Neural progenitor cell (in vitro differentiated cells): ENCODE measurements around the gene GOLGA3. TPM values are rescaled to one million over a fixed set of nuclear protein-coding genes. Genes with fewer than 3 reads are reported as not detected.

Experiments used
- DNase-seq: peaks from one replicate; pipeline ENCODE4 v3.0.0-alpha.2; 2016; ENCODE audit warnings: low spot score
- H2AFZ ChIP-seq: fragments of 200-600 bp; sonication (generic); replicated peaks from 2 replicates; pipeline ENCODE4 v1.6.1; 2016; ENCODE audit warnings: antibody characterized with exemption
- H3F3A ChIP-seq: fragments of 200-600 bp; sonication (generic); 2 replicates; pipeline ENCODE4 v1.6.1; 2016; ENCODE audit warnings: antibody characterized with exemption, low read depth
- H3K27ac ChIP-seq: fragments of 200-600 bp; sonication (generic); 2 replicates; pipeline ENCODE4 v1.5.1; 2016; ENCODE audit warnings: mild to moderate bottlenecking
- H3K27me3 ChIP-seq: fragments of 200-600 bp; sonication (generic); 2 replicates; pipeline ENCODE4 v1.6.1; 2016; ENCODE audit warnings: mild to moderate bottlenecking, moderate library complexity
- H3K36me3 ChIP-seq: fragments of 200-600 bp; sonication (generic); 2 replicates; pipeline ENCODE4 v1.5.1; 2016
- H3K4me1 ChIP-seq: fragments of 200-600 bp; sonication (generic); 2 replicates; pipeline ENCODE4 v1.6.1; 2016; ENCODE audit warnings: mixed run types
- H3K4me2 ChIP-seq: fragments of 200-600 bp; sonication (generic); 2 replicates; pipeline ENCODE4 v1.6.1; 2016
- H3K4me3 ChIP-seq: fragments of 200-600 bp; sonication (generic); 2 replicates; pipeline ENCODE4 v1.5.1; 2016
- H3K79me2 ChIP-seq: fragments of 200-600 bp; sonication (generic); 2 replicates; pipeline ENCODE4 v1.6.1; 2016; ENCODE audit warnings: low read depth
- H3K9ac ChIP-seq: fragments of 200-600 bp; sonication (generic); 2 replicates; pipeline ENCODE4 v1.6.1; 2016
- H3K9me3 ChIP-seq: fragments of 200-600 bp; sonication (generic); 2 replicates; pipeline ENCODE4 v1.5.1; 2016; ENCODE audit warnings: low read depth
- H4K20me1 ChIP-seq: fragments of 200-600 bp; sonication (generic); 2 replicates; pipeline ENCODE4 v1.6.1; 2016; ENCODE audit warnings: low read depth
- H3K27ac Mint-ChIP-seq: 3 replicates; pipeline ENCODE4 v1.8.0; 2021; ENCODE audit warnings: mixed read lengths
- H3K27me3 Mint-ChIP-seq: 2 replicates; pipeline ENCODE4 v1.8.0; 2022; ENCODE audit warnings: low read depth, mild to moderate bottlenecking, inconsistent platforms, moderate library complexity, mixed read lengths; ENCODE audit not compliant: insufficient read depth
- H3K36me3 Mint-ChIP-seq: 3 replicates; pipeline ENCODE4 v1.8.0; 2021; ENCODE audit warnings: mixed read lengths
- H3K4me1 Mint-ChIP-seq: 3 replicates; pipeline ENCODE4 v1.8.0; 2021; ENCODE audit warnings: mixed read lengths
- H3K4me3 Mint-ChIP-seq: 3 replicates; pipeline ENCODE4 v1.8.0; 2021; ENCODE audit warnings: mild to moderate bottlenecking, moderate library complexity, mixed read lengths
- H3K9me3 Mint-ChIP-seq: 3 replicates; pipeline ENCODE4 v1.8.0; 2020; ENCODE audit warnings: mixed read lengths
- EZH2 ChIP-seq: fragments of 200-600 bp; sonication (generic); IDR thresholded peaks from 2 replicates; pipeline ENCODE4 v1.6.1; 2017; ENCODE audit warnings: antibody characterized with exemption, mild to moderate bottlenecking, moderate library complexity
- EZH2phosphoT487 ChIP-seq: fragments of 200-600 bp; sonication (generic); IDR thresholded peaks from 2 replicates; pipeline ENCODE4 v1.6.1; 2017; ENCODE audit warnings: antibody characterized with exemption
- total RNA-seq: library from RNA; depleted of rRNA; stranded (reverse); fragments of >200 nt; gene quantifications from 2 replicates; pipeline ENCODE4 v1.2.3, GENCODE V29; 2015; ENCODE audit warnings: low replicate concordance
- TF ChIP-seq, protein P1 (sequence below): fragments of 200-600 bp; sonication (generic); IDR thresholded peaks from 2 replicates; pipeline ENCODE4 v1.5.1; 2017; ENCODE audit warnings: antibody characterized with exemption, mild to moderate bottlenecking

The GOLGA3 gene
- total RNA-seq, 1 donor from 2014 or later: 8.5 TPM

DNA sequence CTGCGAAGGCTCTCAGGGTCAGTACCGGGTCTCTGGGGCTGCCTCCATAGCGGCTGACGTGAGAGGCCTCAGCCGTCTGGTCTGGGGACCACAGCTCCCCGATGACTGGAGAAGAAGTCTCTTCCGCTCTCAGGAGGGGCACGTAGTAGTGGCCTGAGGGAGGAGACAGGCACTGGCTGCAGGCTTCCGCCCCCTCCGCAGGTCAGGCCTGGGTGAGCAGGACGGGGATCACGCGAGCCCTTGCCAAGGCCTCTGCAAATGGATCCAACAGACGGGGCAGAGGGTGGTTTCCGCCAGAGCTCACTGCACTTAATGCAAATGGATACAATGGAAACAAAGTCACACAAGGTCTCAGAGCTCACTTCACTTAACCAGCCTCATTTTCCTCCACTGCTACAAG lies 91.8 kb downstream of the GOLGA3 start:
- peaks cover 64% of the 10 kb centered on the region for H3K36me3 Mint-ChIP-seq
- no peak overlapping the region for H3K27ac ChIP-seq
- peaks cover 6% of the 10 kb centered on the region for H3K4me1 Mint-ChIP-seq
- no peak overlapping the region for H3K4me3 ChIP-seq
- no peak overlapping the region for H3K27ac Mint-ChIP-seq
- H3K4me2 ChIP-seq: no peak overlapping the region
- no peaks in the 10 kb centered on the region for H3K4me1 ChIP-seq
- H3K79me2 ChIP-seq: no peaks in the 10 kb centered on the region
- H3K9me3 ChIP-seq: no peaks in the 10 kb centered on the region
- no peaks in the 10 kb centered on the region for H3F3A ChIP-seq
- no peaks in the 10 kb centered on the region for H3K27me3 ChIP-seq
- H3K9ac ChIP-seq: no peak overlapping the region
- TF ChIP-seq, protein P1, sequence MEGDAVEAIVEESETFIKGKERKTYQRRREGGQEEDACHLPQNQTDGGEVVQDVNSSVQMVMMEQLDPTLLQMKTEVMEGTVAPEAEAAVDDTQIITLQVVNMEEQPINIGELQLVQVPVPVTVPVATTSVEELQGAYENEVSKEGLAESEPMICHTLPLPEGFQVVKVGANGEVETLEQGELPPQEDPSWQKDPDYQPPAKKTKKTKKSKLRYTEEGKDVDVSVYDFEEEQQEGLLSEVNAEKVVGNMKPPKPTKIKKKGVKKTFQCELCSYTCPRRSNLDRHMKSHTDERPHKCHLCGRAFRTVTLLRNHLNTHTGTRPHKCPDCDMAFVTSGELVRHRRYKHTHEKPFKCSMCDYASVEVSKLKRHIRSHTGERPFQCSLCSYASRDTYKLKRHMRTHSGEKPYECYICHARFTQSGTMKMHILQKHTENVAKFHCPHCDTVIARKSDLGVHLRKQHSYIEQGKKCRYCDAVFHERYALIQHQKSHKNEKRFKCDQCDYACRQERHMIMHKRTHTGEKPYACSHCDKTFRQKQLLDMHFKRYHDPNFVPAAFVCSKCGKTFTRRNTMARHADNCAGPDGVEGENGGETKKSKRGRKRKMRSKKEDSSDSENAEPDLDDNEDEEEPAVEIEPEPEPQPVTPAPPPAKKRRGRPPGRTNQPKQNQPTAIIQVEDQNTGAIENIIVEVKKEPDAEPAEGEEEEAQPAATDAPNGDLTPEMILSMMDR: no peak
- no peak for TF ChIP-seq EZH2phosphoT487
- no peak for TF ChIP-seq EZH2
- no peaks in the 10 kb centered on the region for H3K9me3 Mint-ChIP-seq
- no peak for DNase-seq
- H4K20me1 ChIP-seq: peaks cover 2% of the 10 kb centered on the region
- peaks cover 10% of the 10 kb centered on the region for H3K27me3 Mint-ChIP-seq
- peaks cover 4% of the 10 kb centered on the region for H3K36me3 ChIP-seq
- no peak overlapping the region for H2AFZ ChIP-seq
- H3K4me3 Mint-ChIP-seq: no peak overlapping the region

GRCh38 chr12:132736378-132736777 lies 92.3 kb downstream of the GOLGA3 start:
- Mint-ChIP-seq H3K27me3 (peaks cover 10% of the 10 kb centered on the region), H3K4me1 (peaks cover 6% of the 10 kb centered on the region), H3K4me3 (no peak overlapping the region), H3K9me3 (no peaks in the 10 kb centered on the region), H3K27ac (no peak overlapping the region), H3K36me3 (peaks cover 65% of the 10 kb centered on the region)
- no peaks in the 10 kb centered on the region for H3K27me3 ChIP-seq
- no peaks in the 10 kb centered on the region for H3K79me2 ChIP-seq
- H3K9me3 ChIP-seq: no peaks in the 10 kb centered on the region
- H3K4me1 ChIP-seq: no peaks in the 10 kb centered on the region
- no peaks in the 10 kb centered on the region for H4K20me1 ChIP-seq
- TF ChIP-seq EZH2 (no peak), EZH2phosphoT487 (no peak)
- TF ChIP-seq, protein P1: no peak
- H3K36me3 ChIP-seq: peaks cover 7% of the 10 kb centered on the region
- no peak overlapping the region for H3K9ac ChIP-seq
- no peak overlapping the region for H2AFZ ChIP-seq
- DNase-seq: no peak
- H3K4me2 ChIP-seq: no peak overlapping the region
- H3F3A ChIP-seq: no peaks in the 10 kb centered on the region
- no peak overlapping the region for H3K4me3 ChIP-seq
- no peak overlapping the region for H3K27ac ChIP-seq

- H3K4me2 ChIP-seq: no peak overlapping the region
- H3K4me3 Mint-ChIP-seq: no peak overlapping the region
- H3K27ac ChIP-seq: no peak overlapping the region
- H3K4me1 Mint-ChIP-seq: peaks cover 6% of the 10 kb centered on the region
- peaks cover 62% of the 10 kb centered on the region for H3K36me3 Mint-ChIP-seq
- no peak for DNase-seq
- H3K4me1 ChIP-seq: no peaks in the 10 kb centered on the region
- H3K36me3 ChIP-seq: peaks cover 10% of the 10 kb centered on the region
- H3K79me2 ChIP-seq: no peaks in the 10 kb centered on the region
- H3K9me3 ChIP-seq: no peaks in the 10 kb centered on the region
- no peak overlapping the region for H3K9ac ChIP-seq
- no peak overlapping the region for H3K4me3 ChIP-seq
- TF ChIP-seq EZH2phosphoT487 (no peak), EZH2 (no peak)
- TF ChIP-seq, protein P1: no peak
- H4K20me1 ChIP-seq: no peaks in the 10 kb centered on the region
- no peaks in the 10 kb centered on the region for H3K9me3 Mint-ChIP-seq
- peaks cover under 1% of the 10 kb centered on the region for H3F3A ChIP-seq
- H3K27ac Mint-ChIP-seq: peak overlapping the region; percentile 81
- H3K27me3 ChIP-seq: no peaks in the 10 kb centered on the region
- peaks cover 10% of the 10 kb centered on the region for H3K27me3 Mint-ChIP-seq
- H2AFZ ChIP-seq: no peak overlapping the region
Observed at GRCh38 chr12:132735496-132735895, 93.2 kb downstream of the GOLGA3 start.
